ENCODE data around the gene POLR2F. TPM values are rescaled to one million over a fixed set of nuclear protein-coding genes. Genes with fewer than 3 reads are reported as not detected.

The POLR2F gene
- total RNA-seq, 1 donor from 2014 or later, result 24.7 TPM

- DNase-seq, result no peak
These were observed 53.9 kb downstream of the POLR2F start for GRCh38 chr22:38007330-38007902.

- DNase-seq, result no peak
These were observed 55.7 kb downstream of the POLR2F start for GRCh38 chr22:38009000-38009806.

- DNase-seq, result no peak
These were observed 59.1 kb downstream of the POLR2F start for GRCh38 chr22:38012604-38013072.

- DNase-seq, result no peak
These were observed 60.6 kb downstream of the POLR2F start for GRCh38 chr22:38014083-38014482.

GRCh38 chr22:38016182-38017151 lies 63.0 kb downstream of the POLR2F start:
- peak; percentile 89 for DNase-seq

- DNase-seq, result peak; percentile 93
These were observed 63.9 kb downstream of the POLR2F start for GRCh38 chr22:38017272-38017920.

- DNase-seq, result no peak
These were observed 64.7 kb downstream of the POLR2F start for GRCh38 chr22:38017939-38018885.

Other genes starting within 250 kb of the POLR2F start
- 16.7 TPM for gene GCAT, start 145.8 kb upstream of the POLR2F start, total RNA-seq
- not detected for gene GALR3, start 130.3 kb upstream of the POLR2F start, total RNA-seq
- 23.5 TPM for gene ANKRD54, start 109.4 kb upstream of the POLR2F start, total RNA-seq
- gene EIF3L, start 104.3 kb upstream of the POLR2F start, total RNA-seq, result 606 TPM
- gene MICALL1, start 47.4 kb upstream of the POLR2F start, total RNA-seq, result 19.3 TPM
- not detected for gene C22orf23, start 98 bp upstream of the POLR2F start, total RNA-seq
- 14.9 TPM for gene SOX10, start 30.9 kb downstream of the POLR2F start, total RNA-seq
- gene PICK1, start 103.7 kb downstream of the POLR2F start, total RNA-seq, result 14.9 TPM
- gene SLC16A8, start 130.5 kb downstream of the POLR2F start, total RNA-seq, result not detected
- not detected for gene BAIAP2L2, start 157.0 kb downstream of the POLR2F start, total RNA-seq
- gene PLA2G6, start 228.1 kb downstream of the POLR2F start, total RNA-seq, result 15.3 TPM
- 20.9 TPM for gene MAFF, start 248.3 kb downstream of the POLR2F start, total RNA-seq